Posterior vena cava (tissue), 2 donors: Measurements from ENCODE around the gene FAM186B. TPM values are rescaled to one million over a fixed set of nuclear protein-coding genes. Genes with fewer than 3 reads are reported as not detected.
"Not testable (repeated sequence)": the region's sequence is repeated elsewhere in the genome, so short reads cannot be mapped to it uniquely, and the experiment has no call there.

Source experiments
- DNase-seq: peaks from one replicate; pipeline ENCODE4 v3.0.0-alpha.2; 2020; ENCODE audit warnings: low spot score
- intact Hi-C, 2 donors: fragments of 100-400 bp; cut with DNase I; formaldehyde crosslinking; loops; one replicate each; pipeline versions ENCODE4 v1.14.1 to v1.14.2; 2022 to 2023
- total RNA-seq, 2 donors: library from RNA; stranded (reverse); fragmentation: NEBNext Ultra II Directional; extraction: Animal tissue kit (Norgen Biotek cat#: 25700); gene quantifications; one replicate each; pipeline ENCODE4 v1.2.1, GENCODE V29; 2021
- donor health status: DM: yes; HTN: yes; CAD: no.
- donor health status: DM: yes; HTN: yes; CAD: no.

Gene FAM186B
- total RNA-seq, 2 donors from 2014 or later, result 0.14 TPM; not detected in 1

DNA sequence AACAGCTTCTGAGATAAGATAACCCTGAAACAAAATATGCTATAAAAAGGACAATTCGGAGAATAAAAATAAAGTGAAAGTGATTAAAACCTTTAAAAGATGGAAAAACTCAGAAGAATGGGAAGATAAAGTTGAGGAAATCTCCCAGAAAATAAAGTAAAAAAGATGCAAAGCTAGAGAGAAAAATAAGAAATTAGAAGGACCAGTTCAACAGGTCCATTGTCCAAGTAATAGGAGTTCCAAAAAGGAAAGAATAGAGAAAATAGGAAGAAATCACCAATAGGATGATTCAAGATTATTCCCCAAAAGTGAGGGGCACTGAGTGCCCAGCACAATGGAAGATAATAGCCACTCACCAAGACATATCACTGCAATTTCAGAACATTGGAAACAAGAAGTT lies 13.1 kb upstream of the FAM186B start:
- DNase-seq, result no peak
- intact Hi-C loops, result no loop called here

DNA sequence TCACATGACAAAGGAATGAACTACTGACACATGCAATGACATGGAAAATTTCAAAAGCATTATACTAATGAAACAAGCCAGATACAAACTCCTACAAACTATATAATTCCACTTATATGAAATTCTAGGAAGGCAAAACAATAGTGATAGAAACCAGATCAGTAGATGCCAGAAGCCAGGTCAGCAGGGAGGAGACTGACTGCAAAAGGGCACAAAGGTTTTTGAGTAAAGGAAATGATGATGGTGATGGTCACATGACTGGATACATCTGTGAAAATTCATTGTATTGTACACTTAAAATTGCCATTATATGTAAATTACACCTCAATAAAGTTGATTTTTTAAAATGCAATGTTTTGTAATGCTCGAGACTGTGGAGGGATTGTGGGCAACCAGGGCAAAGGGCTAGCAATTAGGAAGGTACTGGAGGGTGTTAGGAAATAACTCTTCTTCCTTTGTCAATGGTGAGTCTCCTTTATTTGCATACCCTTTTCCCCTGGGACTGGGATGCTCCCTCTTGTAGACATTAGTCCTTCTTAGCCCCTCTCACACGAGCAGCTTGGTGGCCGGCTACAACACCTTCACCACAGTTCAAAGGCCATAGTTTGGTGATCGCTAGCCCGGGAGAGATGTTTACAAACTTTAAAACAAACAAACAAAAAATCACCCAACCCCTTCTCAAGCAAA lies 11.2 kb upstream of the FAM186B start:
- intact Hi-C loops, result no loop called here
- no peak for DNase-seq

DNA sequence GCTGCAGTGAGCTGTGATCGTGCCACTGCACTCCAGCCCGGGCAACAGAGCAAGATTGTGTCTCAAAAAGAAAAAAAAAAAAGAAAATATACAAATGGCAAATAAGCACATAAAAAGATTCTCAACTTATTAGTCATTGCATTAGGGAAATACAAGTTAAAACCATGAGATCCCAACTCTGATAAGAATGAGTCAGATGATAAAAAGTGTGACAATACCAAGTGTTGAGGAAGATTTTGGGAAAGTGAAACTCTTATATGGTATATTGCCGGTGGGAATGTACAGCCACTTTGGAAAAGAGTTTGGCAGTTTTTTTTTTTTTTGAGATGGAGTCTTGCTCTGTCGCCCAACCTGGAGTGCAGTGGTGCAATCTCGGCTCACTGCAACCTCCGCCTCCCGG lies 10.3 kb upstream of the FAM186B start:
- no peak for DNase-seq
- intact Hi-C loops, result no loop called here

DNA sequence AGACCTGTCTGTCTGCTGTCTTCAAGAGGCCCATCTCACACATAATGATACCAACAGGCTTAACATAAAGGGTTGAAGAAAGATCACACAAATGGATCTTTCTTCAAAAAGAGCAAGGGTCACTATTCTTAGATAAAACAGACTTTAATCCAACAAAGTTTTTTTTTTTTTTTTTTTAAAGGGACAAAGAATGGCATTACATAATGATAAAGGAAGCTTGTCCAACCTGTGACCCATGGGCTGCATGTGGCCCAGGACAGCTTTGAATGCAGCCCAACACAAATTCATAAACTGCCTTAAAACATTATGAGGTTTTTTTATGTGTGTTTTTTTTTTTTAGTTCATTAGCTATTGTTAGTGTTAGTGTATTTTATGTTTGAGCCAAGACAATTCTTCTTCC lies 6.8 kb upstream of the FAM186B start:
- intact Hi-C loops, result no loop called here

DNA sequence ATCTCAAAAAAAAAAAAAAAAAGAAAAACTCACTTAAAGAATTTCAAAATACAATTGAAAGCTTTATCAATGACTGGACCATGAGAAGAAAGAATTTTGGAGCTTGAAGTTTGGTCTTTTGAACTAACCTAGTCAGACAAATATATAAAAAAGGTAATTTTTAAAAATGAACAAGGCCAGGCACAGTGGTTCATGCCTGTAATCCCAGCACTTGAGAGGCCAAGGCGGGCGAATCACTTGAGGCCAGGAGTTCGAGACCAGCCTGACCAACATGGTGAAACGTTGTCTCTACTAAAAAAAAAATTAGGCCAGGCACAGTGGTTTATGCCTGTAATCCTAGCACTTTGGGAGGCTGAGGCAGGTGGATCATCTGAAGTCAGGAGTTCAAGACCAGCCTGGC lies 5.3 kb upstream of the FAM186B start:
- DNase-seq, intact Hi-C loops: not testable (repeated sequence)

More for the DNA sequence above, 6.8 kb upstream of the FAM186B start:
- no peak for DNase-seq

DNA sequence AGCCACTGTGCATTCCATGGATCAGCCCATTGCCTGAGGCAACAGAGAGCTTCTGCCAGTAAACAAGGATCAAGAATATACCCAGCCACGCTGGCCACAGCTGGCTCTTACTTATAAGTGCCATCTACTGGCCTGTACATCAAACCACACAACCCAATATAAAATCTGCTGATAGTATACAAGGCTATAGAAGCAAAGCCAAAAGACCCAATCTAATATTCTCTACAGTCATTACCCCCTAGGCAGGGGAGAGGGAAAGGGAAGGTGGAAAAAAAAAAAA lies 4.4 kb upstream of the FAM186B start:
- intact Hi-C loops, result no loop called here
- DNase-seq, result no peak

DNA sequence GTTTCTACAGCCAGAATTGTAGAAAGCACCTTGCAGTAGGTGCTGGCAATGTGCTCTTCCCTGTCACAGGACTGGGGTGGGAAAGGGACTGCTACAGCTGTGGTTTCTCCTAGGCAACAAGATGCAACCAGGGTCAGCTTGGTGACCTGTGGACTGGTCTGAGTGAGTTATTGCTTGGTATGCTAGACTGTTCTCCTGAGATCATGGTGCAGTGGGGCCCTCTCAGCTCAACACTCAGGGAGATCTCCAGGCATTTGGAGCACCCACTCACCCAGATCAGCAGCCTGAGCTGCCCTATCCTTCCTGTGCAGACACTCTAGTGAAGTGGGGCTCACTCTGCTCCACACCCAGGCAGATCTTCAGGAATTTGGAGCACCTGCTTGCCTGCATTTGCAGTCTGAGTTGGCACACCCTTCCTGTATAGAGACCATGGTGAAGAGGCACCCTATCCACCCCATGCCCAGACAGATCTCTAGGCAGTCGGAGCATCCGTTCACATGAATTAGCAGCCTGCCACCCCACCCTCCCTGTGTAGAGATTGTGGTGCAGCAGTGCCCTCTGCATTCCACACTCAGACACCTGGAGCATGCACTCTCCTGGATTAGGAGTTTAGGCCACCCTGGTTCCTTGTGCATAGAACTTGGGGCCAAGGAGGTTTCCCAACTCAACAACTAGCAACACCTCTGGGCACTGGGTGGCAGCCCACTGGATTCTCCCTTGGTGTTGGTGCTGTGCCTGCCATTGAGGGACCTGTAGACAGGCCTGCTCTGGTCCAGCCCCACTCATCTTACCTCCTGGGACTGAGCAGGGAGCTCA lies 3.8 kb upstream of the FAM186B start:
- DNase-seq, result no peak
- intact Hi-C loops, result no loop called here

DNA sequence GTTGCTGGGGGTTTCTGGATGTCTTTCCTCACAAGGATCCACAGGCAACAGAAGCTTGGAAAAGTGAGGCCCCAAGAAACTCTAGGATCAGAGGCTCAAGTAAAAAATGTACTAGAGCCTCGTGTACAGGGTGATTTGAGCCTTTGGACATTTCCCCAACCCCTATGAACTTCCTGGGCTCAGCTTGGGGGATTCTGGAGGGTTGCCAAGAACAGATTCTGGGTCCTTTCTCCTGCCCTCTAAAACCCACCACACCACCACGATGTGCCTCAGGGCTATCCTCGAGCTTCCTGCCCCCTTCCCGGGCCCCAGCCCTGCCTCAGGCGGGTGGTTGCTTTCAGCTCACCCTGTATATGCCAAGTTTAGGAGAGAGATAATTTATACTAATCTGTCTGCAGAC lies 583 bp downstream of the FAM186B start:
- DNase-seq, result no peak
- intact Hi-C loops, result no loop called here

DNA sequence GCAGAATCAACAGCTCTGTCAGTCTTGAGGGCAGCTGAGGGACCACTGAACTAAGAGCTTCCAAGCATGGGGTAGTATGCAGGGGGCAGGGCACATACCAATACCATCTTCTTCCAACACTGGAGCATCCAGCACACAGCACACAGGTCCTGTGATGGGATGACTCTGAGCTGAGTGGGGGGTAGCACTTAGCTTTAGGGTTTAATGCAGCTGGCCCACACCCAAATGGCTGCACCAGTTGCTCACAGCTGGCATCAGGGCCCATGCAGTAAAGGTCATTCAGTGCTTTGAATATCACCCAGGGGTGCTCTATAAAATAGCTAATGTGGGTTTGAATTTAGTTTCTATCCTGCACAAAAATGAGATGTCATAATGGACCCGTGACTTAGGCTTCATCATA lies 1.7 kb downstream of the FAM186B start:
- no peak for DNase-seq
- intact Hi-C loops, result no loop called here

DNA sequence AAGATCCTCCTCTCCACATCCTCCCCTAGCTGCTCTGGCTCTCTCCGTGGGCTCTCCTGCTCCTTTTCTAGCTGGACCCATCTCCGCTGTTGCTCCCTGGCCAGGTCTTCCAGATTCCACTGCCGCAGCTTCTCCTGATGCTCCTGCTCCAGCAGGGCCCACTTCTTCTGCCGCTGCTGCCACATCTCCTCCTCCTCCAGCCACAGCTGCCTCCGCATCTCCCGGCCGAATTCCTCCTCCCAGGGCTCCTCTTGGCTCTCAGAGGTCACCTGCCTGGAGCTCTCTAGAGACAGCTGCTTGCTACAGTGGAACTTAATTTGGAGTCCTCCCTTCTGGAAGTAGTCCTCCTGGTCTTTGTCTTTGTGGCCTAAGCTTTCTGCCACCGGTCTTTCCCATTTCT lies 5.5 kb downstream of the FAM186B start:
- DNase-seq, result no peak
- intact Hi-C loops, result loop anchor here in 1 of 2 donors (2.0 kb wide), 1 partner anchor 43 kb away; no protein-coding TSS in a partner anchor

DNA sequence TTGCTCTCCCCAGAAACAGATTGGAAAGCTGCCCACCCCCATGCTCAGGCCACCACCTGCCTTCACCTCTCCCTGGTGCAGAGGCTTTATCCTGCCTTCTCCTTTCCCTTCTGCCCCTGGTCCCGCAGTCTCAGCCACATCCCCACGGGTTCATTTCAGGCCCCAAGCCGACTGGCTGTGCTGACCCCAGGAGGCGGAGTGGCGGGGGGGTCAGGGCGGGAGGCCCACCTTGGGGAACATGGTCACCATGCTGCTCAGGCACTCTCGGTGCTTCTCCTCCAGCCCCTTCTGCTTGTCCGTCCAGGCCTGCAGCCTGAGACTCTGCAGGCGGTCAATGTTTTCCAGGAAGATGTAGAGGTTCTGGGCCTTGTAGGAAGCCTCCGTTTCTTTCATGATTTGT lies 6.9 kb downstream of the FAM186B start:
- intact Hi-C loops, result no loop called here

DNA sequence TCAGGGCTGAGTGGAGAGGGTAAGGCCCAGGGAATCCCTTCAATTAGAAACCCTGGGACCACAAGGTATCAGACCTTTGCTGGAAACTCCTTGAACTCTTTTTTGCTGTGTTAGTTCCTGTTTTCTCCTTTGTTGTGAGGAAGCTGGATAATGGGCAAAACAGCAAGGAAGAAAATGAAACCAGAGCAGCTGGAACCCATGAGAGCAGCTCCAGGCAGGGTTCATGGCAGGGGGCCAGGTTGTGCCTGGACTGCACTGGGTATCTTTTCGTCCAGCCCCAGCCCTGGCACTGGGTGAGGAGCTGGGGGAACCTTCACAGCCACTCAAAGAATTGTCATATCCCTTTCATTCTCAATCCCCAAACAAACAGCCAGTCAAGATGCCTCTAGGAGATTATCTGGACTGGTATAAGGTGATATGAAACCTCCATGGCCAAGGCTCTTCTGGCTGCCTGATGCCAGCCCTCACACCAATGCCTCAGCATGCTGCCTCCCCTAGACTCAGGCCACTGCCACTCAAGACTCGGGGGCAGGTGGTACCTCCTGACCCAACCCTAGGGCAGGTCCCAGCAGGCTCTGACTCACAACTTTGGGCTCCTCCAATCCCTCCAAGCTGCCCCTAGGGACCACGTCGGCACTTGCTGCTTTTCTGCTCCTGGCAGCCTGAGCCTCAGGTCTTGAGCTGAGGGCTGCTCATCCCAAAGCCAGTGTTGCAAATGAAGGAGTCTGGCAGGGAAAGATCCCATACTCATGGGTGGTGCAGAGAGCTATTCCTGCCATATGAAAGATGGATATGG lies 16.5 kb downstream of the FAM186B start:
- intact Hi-C loops, result loop anchor here in 1 of 2 donors (5.0 kb wide), 1 partner anchor 1623 kb away; no protein-coding TSS in a partner anchor

More for the DNA sequence above, 6.9 kb downstream of the FAM186B start:
- DNase-seq, result no peak

DNA sequence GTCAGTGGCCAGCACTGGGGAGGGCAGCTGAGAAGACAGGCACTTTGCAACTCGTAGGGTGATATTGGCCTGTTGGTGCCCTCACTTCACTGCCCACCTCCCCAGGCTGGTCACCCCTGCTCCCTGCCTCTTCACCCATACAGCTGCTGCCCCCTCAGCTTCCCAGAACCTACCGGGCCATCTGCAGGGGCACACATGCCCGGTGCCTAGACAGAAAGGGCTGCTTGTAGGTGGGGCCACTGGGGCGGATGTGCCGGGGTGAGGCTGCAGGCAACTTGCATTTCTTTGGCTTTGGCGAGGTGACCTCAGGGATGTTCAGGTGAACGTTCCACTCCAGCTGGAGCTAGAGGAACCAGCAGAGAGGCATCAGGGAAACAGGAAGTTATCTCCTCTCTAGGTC lies 17.2 kb downstream of the FAM186B start:
- DNase-seq, result no peak
- intact Hi-C loops, result loop anchor here in 1 of 2 donors (5.0 kb wide), 1 partner anchor 1624 kb away; no protein-coding TSS in a partner anchor

More for the DNA sequence above, 16.5 kb downstream of the FAM186B start:
- no peak for DNase-seq

DNA sequence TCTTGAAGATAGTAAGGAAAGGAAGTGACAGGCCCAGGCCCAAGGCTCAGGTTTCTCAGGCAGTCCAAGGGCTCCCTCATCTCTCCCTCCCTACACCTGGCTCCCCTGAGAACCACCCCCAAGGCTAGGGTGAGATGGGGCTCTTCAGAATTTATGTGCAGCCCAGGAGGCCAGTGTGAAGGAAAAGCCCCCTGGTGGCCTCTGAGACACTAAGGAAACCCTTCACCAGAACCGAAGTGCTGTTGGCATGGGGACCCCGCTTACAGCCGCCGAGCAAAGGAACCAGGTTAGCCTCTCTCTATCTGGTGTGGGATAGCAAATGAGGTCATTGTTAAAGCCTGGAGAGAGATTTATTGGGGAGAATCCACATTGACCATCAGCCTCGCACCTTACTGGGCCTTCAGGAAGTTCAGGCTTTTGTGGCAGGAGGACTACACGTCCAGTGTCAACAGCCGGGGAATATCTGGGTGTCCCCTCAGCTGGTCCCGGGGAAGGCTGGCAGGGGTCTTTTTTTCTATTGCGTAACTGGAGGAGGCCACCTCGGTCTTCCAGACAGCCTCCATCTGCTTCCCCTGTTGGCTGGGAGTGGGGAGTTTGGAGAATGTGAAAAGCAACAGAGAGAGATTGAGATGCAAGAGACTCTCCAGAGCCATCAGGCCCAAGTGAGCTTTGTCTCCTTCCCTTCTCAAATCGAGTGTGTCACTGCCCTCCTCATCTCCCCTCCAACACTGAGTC lies 18.1 kb downstream of the FAM186B start:
- intact Hi-C loops, result loop anchor here in 1 of 2 donors (5.0 kb wide), 1 partner anchor 1625 kb away; no protein-coding TSS in a partner anchor
- no peak for DNase-seq

DNA sequence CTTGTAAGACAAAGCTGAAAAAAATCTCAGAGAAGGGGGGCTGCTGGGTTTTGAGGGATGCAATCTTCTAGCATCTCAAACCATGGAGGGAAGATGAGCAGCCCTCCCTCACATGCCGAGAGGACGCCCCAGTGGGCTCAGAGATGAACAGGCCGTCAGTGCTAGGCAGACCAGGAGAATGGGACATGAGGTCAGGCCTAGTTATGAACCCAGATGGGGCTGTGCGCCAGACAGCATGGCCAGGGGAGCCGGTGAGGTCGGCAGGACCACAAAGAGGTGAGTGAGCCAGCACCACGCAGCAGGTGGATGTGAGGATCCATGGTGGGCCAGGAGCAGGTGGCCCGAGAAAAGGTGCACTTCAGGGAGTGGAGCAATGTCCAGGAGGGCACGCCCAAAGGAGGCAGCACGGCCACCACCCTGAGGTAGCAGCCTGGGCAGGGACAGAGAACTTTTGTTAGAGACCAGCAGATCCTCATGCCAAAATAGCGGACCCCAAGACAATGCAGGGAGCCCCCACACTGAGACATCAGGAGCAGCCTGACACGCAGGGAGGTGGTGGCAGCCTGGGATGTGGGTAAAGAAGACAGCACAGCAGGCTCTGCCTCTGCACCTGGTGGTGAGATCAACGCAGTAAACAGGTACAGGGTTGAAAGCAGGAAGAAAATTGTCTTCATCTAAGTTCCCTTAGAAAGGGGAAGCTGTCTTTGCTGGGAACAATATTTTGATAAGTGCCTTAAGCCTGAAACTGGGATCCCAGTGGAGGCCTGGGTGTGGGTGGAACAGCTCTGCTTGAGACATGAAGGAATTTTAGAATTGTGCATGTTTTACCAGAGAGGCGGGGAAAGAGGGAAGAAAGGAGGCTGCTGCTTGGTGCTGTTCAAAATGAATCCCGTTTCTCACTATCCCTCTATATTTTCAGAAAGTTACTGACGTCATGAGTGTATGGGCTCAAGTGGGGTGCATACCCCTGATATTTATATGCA lies 19.7 kb downstream of the FAM186B start:
- intact Hi-C loops, result loop anchor here in 1 of 2 donors (5.0 kb wide), 1 partner anchor 1627 kb away; no protein-coding TSS in a partner anchor
- no peak for DNase-seq

DNA sequence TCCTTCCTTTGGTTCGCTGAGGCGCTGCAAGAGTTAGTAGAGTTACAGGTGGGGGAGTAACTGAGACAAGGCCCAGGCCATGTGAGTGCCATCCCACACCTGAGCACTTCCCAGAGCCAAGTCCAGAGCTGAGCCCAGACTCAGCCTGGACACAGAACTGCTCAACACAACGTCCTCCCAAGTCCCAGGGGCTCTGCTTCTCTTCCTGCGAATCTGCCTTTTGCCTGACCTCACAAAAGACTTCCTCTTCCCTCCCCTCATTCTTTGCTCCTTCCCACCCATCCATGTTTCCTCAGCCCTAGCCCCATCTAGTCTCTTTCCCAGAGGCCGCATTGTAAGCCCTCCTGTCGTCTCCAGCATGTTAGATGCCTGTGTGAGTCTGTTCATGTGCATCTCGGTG lies 20.8 kb downstream of the FAM186B start:
- no peak for DNase-seq
- intact Hi-C loops, result no loop called here

DNA sequence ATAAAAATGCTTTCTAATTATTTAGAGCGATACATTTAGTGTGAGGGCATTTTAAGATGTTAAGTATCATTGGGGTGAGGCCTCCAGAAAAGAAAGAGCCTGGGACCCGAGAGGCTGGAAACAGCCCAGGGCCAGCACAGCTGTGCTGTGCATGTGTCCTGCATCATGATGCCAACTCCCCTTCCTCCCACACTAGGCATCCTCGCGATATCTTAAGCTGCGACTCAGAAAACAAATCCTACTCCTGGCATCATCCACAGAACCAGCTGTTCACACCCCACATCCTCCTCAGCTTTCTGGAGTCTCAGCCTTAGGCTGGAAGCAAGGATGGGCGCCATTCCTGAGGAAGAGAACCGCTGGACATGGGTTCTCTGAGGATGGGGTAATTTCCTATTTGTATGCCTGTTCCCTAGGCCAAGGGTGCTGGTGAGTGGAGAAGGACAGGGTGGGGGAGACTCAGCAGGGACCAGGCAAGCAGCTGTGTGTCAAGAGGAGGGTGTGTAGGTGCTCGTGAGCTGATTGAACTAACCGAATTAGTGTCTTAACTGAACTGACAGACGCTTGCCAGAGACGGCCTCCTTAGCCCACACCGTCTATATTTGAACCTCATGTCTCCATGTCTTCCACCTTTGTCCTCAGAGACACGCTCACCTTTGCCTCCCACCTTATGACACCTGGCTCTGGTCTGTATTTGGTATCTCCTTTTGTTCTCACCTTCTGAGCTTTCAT lies 21.9 kb downstream of the FAM186B start:
- DNase-seq, result no peak
- intact Hi-C loops, result no loop called here
